GM10847 (cell line): ENCODE results near the gene SMIM36.

Experiments used
- POLR2A ChIP-seq: IDR thresholded peaks from 2 replicates; pipeline ENCODE4 v1.6.1; 2011; ENCODE audit not compliant: insufficient read length; ENCODE audit errors: extremely low read depth

Gene SMIM36

DNA sequence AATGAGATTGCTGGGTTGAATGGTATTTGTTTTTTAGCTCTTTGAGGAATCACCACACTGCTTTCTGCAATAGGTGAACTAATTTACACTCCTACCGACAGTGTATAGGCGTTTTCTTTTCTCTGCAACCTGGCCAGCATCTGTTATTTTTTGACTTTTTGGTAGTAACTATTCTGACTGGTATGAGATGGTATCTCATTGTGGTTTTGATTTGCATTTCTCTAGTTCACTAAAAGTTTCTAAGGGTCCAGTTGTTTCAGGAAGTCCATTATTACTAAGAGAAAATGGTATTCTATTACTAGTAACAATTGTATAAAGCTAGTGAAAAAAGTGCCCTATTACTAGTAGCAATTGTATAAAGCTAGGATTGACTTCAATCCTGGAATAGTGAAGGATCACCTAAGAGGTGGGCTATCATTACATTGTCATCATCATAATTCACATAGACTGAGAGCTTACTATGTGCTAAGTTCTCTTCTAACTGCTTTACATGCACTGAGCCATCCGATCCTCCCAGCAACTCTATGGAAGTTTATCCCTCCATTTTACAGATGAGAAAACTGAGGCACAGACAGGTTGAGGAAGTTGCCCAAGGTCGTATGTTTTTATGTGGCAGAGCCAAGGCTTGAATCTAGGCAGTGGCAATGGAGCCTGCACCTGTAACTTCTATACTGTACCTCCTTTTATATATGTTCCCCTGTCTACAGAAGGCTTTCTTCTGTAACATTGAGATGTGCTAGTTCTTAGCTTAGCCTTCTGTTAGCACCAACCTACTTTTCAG lies 13.4 kb upstream of the SMIM36 start:
- no peak for TF ChIP-seq POLR2A

DNA sequence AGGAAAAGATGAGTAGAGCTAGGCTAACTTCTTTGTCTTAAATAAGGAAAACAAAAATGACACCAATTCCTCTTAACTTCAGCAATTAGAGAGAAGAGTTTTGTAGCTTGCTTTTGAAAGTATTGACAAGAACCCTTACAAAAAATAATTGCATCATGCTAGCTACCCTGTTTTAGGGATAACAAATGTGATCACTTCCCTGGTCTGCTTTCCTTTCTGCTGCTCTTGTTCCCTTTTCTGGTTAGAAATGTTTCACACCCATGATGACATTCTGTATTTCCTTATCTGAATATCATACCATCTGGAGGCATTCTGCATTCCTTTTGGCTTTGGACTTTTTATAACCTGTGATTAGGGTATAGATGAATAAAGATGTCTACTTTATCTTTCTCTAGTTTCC lies 9.9 kb upstream of the SMIM36 start:
- no peak for TF ChIP-seq POLR2A

DNA sequence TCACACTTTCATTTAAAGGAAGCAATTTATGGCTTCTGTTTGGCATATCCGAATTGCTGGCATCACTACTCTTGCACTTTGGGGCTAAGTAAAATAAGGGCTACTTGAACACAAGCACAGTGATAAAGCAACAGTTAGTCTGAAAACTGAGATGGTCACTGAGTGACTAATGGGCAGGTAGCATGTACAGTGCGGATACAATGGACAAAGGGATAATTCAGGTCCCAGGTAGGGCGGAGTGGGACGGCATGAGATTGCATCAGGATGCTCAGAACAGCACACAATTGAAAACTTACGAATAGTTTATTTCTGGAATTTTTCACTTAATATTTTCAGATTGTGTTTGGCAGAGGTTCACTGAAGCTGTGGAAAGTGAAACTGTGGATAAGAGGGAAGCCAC lies 9.2 kb upstream of the SMIM36 start:
- no peak for TF ChIP-seq POLR2A

GRCh38 chr17:55518510-55518909 lies 7.3 kb upstream of the SMIM36 start:
- no peak for TF ChIP-seq POLR2A

DNA sequence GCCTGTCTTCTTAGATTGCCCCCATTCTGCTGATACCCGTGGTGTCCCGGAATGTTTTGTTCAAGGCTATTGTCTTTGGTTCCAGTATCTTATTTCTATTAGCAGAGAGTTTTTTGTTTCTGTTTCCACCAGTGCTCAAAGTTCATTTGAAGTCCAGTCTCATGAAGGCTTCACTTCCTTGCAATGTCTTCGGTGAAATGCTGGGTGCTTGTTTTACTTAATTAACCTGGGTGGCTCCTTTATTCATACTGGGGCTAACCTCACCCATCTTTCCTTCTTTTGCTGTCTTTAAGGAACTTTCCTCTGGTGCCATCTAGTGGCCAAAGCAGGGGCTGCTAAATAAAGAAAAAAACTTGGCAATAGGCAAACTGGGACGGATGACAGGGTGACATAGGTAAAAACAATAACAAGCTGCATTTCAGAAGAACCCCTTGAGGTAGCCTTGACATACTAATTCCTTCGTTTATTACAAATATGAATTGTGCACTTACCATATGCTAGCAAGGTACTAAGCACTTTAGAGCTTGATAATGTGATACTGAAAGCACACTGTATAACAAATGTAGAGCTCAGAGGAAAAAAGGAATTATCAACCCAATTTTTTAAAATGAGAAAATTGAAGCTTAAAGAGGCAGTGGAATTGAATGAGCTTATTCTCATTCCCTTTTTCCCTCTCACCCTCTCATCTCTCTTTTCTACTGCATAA lies 2.8 kb upstream of the SMIM36 start:
- TF ChIP-seq POLR2A, result no peak

DNA sequence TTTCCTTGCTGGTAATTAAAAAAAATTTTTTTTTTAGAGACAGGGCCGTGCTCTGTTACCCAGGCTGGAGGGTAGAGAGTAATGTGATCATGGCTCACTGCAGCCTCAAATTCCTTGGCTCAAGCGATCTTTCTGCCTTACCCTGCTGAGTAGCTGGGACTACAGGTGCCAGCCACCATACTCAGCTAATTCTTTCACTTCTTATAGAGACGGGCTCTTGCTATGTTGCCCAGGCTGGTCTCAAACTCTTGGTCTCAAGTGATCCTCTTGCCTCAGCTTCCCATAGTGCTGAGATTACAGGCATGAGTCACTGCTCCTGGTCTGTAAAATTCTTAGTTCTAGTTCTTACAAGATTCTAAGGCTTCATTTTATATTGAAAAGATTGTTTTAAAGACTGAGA lies 11.1 kb downstream of the SMIM36 start:
- no peak for TF ChIP-seq POLR2A

- no peak for TF ChIP-seq POLR2A
These were observed 15.0 kb downstream of the SMIM36 start for GRCh38 chr17:55496094-55496881.

DNA sequence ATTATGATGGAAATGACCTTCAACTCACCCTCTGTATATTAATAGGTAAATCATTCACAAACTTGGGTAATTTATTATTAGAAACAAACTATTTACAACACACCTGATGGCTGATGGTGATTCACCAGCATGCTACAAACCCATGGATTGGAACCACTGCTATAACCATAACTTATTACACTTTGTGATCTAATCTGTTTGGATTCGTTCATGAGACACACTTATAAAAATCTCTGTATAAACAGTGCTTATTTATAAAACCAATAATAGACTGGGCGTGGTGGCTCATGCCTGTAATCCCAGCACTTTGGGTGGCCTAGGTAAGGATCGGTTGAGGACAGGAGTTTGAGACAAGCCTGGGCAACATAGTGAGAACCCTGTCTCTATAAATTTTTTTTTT lies 16.0 kb downstream of the SMIM36 start:
- no peak for TF ChIP-seq POLR2A

- no peak for TF ChIP-seq POLR2A
These were observed 18.4 kb downstream of the SMIM36 start for GRCh38 chr17:55492781-55493341.

GRCh38 chr17:55490376-55490775 lies 20.9 kb downstream of the SMIM36 start:
- TF ChIP-seq POLR2A, result no peak

- no peak for TF ChIP-seq POLR2A
These were observed 23.4 kb downstream of the SMIM36 start for GRCh38 chr17:55487695-55488432.

DNA sequence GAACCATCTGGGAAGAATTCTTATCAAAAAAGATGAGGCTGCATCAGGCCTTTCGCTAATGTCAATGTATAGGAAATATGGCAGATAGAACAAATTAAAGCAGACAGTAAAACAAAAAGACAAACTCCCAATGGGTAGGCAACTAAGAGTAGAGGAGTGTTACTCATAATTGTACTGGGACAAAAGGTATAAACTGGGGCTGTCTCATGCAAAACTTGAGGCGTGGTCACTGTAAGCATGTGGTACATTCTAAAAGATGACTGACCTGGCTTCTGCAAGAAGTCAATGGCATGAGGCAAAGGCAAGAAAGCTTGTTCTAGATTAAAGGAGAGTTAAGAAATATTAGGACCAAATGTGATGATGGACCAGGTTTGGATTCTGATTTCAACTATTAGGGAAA lies 26.7 kb downstream of the SMIM36 start:
- TF ChIP-seq POLR2A, result no peak

DNA sequence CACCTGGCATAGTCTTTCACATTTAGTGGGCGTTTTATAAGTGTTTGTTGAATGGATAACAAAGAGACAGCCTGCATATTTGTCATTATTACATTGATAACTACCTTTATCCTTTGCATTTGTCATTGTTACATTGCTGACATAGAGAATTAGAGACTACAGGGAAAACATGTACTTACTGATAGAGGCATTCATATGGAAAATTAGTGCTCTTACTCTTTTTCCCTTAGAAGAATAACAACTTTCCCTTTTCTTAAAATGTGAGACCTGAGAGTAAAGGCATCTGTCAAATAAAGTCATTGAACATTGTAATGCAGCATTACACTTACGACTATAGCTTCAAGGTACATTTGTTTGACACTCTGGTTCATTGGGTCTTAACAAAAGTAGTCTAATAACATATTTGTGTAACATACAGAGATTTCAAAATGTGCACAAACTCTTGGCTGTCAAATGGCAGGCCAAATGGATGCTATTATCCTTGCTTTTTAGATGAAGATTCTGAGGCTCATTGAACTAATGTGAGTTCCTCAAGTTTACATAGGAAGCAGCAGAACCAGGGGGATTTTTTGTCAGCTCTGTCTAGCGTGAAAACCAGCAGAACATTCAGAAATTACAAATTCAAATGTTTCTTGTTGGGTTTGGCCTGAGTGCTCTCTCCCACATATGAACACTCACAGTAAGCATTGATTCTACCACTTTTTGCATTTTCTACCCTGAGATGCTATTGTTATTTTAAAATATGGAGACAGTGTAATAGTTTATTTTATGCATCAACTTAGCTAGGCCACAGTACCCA lies 28.5 kb downstream of the SMIM36 start:
- TF ChIP-seq POLR2A, result no peak
